Hindlimb muscle (tissue), 1 donor: Measurements from ENCODE around the gene SCPEP1. TPM values are rescaled to one million over a fixed set of nuclear protein-coding genes. Genes with fewer than 3 reads are reported as not detected.

ENCODE experiments used
- DNase-seq: peaks from one replicate; pipeline ENCODE4 v3.0.0-alpha.2; 2013
- polyA plus RNA-seq: library from polyadenylated mRNA; unstranded; fragments of 120-200 nt; gene quantifications from one replicate; pipeline ENCODE4 v1.2.1, GENCODE V29; 2013; ENCODE audit not compliant: insufficient read length

The SCPEP1 gene
- polyA plus RNA-seq, 1 donor: 11.4 TPM

DNA sequence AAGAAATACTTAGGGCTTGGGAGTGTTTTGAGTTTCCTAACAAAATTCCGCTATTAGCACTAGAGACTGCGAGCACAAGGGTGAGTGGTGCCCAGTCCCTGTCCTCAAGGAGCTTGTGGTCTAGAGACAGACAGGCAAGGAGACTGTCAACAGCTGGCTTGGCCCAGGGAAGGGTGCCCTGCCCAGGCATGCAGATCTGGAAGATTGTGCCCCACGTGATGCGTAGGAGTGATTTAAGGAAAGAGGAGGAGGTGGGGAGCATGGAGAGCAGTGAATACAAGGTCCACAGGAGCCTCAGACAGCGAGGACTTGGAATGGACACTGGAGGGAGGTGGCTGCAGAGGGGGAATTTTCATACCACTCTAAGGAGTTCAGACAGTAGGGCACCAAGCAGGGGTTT is 25.0 kb downstream of the SCPEP1 start:
- DNase-seq: no peak

DNA sequence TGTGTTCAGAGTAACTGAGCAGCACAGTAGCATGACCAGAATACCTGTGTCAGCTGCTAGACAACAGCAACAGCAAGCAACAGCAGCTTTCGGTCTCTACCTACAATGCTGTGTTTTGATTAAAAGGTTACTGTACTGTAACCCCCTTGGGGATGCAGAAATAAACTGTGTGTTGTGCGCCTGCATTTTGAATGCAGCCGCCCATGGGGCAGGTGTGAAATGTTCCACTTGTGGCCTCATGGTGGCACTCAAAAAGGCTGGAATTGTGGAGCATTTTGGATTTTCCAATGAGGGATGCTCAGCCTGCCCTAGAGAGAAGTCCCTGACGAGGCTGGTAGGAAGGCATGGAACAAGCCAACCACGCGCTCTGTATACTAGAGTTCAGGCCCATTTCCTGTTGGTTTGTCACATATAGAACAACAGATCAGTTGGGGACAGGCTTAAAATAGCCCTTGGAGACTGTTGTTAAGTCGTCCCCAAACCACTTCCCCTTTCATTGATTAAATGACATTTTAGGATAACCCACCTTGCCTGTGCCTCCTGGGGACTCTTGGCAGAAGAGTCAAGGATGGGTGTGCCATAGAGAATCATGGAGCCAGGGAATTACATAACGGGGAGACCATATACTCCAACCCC is 27.1 kb downstream of the SCPEP1 start:
- DNase-seq: no peak

DNA sequence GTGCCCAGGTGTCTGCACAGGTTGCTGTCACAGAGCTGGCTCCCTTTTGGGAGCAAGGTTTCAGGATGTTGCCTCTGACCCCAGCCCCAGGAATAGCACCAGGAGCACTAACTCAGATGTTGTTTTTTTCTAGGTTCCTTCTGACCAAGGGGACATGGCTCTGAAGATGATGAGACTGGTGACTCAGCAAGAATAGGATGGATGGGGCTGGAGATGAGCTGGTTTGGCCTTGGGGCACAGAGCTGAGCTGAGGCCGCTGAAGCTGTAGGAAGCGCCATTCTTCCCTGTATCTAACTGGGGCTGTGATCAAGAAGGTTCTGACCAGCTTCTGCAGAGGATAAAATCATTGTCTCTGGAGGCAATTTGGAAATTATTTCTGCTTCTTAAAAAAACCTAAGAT is 28.1 kb downstream of the SCPEP1 start:
- DNase-seq: no peak

DNA sequence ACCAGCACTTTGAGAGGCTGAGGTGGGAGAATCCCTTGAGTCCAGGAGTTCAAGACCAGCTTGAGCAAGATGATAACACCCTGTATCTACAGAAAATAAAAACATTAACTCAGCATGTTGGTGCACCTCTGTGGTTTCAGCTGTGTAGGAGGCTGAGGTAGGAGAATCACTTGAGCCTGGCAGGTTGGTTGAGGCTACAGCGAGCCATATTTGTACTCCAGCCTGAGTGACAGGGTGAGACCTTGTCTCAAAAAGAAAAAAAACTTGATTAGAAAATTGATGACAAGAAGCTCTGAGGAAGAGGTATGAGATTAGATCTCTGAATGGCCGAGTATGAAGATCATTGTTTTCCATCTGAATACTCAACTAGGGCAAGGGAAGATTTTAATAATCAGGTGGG is 31.0 kb downstream of the SCPEP1 start:
- DNase-seq: no peak

DNA sequence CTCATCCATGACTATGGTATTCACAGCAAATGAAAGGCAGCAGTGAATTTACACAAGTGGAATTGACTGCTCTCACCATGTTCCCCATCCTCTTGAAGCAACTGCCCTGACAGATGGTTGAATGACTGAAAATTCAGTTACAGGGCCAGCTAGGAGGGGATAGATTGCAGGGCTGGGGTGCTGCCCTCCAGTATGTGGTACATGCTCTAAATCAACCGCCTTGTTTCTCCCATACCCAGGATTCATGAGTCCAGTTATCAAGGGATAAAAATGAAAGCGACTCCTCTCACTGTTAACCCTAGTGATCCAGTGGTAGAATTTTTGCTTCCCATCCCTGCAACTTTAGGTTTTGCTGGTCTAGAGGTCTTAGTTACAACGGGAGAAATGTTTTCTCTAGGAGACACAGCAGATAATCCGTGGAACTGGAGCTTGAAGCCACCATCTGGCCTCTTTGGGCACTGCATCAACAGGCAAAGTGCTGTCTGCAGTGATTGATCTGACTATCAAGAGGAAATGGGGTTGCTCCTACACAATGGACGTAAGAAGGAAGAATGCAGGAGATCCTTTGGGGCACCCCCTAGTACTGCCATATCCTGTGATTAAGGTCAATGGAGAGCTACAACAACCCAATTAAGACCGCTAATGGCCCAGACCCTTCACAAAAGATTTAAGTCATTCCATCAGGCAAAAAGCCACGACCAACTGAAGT is 32.0 kb downstream of the SCPEP1 start:
- no peak for DNase-seq

DNA sequence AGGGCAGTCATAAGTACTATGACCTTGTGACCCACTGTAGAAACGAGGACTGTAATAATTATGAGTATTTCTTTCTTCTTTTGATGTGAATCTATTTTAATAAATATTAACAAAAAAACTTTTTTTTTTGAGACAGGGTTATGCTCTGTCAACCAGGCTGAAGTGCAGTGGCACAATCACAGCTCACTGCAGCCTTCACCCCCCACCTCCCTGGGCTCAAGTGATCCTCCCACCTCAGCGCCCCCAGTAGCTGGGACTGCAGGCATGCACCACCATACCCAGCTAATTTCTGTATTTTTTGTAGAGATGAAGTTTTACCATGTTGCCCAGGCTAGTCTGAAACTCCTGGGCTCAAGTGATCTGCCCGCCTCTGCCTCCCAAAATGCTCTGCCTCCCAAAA is 32.6 kb downstream of the SCPEP1 start:
- no peak for DNase-seq

DNA sequence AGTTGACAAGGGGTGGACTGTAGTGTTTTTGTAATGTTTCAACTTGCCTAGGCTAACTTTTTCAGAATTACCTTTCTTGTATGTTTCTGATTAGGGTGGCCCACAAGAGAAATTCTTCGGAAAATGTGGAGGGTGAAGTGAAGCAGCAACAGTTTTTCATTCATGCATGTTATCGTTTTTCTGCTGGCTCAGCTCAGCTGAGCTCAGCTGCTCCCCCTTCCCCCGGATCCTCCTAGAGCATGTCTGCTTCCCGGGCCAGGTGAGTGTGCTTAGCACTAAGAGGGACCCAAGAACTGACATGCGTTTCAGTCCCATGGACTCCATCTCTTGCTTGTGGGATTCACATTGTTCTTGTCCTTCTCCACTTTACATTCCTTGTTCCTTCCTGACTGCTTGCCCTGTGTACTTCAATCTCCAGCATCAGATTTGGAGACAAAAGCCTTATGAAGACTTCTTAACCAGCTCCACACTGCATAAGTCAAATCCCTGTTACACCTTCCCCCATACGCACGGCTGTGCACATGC is 33.6 kb downstream of the SCPEP1 start:
- DNase-seq: no peak

DNA sequence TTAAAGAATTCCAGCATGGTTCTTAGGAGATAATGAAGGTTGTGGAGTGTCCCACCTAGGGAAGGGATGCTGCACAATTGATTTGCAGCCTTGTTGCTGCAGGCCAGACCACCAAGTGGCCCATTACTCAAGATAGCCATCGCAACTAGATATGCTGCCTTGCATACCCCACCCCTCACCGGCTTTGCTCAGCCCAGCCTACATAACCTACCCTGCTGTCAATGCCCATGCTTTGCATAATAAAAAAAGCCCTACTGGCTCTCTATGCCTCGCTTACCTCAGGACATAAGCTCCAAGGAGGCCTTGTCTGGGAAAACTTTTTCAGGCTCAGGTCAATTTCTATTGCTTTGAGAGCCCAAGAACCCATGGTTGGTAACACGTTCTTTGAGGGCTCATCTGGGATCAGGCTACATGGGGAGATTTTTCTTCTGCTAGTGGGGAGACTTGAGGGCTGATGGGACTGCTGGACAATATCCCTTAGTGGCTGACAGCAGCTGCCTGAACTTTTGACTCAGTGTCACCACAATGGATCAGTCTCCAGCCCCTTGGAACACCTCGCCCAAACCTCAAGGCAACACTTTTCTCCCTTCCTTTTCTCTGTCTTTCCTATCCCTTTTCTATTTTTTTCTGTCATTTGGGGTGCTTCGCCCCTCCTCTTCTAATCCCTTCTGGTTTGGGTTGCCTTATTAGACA is 38.3 kb downstream of the SCPEP1 start:
- DNase-seq: no peak

DNA sequence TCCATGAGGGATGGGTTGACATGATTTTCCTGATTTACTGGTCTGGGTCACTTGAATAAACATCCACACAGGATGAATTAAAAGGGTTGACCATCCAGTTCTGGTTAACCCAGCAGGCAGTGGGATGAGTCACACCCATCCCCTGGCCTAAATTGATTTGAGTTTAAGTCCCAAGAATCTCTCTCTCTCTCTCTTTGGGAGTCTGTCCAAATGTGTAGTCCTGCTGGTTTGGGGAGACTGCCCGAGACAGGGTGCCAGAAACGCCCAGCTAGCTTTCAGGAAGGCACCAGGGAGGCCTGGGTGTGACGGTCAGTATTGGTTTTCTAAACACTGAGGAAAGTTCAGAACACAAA is 38.8 kb downstream of the SCPEP1 start:
- DNase-seq: no peak

DNA sequence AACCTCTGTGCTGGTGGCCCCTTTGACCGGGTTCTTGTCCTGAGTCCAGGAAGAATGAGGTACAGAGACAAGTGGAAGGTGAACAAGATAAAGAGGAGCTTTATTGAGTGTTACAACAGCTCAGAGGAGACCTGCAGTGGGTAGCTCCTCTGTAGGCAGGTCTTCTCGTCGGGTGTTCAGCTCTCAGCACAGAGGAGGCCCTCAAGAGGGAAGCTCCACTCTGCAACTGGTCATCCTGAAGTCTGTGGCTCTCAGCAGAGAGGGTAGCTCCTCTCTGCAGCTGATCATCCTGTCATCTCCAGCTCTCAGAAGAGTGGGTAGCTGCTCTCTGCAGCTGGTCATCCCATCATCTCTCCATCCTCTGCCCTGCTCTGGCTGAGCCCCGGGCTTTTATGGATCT is 39.7 kb downstream of the SCPEP1 start:
- no peak for DNase-seq

DNA sequence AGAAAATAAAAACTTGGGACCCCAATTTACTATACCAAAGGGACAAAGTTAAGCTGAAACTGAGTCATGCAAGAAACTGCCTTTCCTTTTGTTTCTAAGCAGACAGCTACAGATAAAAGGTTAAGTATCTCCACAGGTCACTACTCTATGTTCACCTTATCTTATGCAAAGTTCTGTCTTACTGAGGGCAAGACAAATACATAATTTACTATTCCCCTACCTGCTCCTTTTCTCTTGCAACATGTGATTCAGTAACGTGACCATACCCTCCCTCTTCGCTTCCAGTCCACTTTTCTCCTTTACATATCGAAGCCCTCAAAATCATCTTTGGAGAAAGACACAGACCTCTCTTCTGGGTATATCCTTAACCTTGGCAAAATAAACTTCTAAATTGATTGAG is 42.3 kb downstream of the SCPEP1 start:
- no peak for DNase-seq

DNA sequence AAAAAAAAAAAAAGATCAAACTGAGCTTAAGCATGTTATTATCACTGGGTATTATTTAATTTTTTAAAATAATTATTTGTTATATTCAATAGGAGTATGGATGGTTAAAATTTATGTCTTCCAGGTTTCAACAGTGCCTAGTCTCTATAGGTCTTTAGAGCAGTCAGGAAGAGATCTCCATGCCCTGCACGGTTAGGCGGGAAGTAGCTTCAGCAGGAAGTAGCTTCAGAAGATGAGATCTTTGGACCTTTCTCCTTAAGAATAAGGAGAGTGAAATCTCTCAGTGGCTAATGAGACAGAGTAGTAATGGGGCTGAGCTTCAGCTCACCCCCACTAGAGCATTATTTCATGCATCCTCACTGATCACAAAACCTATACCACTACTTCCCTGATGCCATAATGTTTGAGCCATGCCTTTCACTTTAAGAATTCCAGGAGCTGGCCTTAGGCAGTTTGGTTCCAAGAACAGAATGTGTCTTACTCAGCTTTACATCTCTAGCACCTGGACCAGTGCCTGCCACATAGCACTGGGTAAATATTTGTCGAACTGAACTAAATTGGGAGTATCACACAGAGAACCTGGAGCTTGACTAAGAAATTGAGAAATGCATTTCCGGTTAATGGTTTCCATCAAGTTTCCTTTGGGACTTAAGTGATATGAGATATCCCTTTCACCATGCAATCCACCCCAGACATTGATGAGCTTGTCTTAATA is 43.5 kb downstream of the SCPEP1 start:
- DNase-seq: no peak

DNA sequence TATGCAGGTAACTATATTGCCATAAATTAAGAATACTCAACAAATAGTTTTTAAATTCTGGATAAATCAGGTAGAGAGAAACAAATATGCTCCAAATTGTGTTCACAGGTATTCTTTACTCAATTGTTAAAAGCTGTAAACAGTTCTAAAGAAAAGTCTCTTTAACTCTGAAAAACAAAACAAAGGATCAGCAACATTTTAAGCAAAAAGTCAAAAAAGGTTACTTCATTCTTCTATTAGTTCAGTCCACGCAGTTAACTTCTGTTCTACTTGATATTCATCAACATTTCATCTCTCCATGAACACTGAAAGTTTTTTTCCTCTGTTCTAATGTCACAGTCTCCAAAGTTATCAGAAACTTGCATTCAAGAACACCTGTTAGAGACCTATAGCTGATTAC is 47.9 kb downstream of the SCPEP1 start:
- no peak for DNase-seq

DNA sequence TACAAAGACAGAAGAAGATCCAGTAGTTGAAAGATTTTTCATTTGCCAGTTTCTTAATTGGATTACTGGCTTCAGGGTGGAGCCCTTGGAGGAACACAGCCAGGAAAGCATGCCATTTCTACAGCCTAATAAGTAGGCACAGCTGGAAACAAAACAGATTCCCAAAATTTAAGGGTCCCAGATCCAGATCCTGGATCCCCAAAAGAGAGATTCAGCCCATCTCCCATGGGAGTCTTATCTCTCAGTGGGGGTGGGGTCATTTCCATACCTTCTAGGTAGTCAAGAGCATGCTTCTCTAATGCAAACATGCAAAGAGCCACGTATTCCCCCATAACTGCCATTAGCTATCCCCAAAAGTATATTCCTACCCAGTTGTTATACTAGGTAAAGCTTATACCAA is 49.9 kb downstream of the SCPEP1 start:
- no peak for DNase-seq

DNA sequence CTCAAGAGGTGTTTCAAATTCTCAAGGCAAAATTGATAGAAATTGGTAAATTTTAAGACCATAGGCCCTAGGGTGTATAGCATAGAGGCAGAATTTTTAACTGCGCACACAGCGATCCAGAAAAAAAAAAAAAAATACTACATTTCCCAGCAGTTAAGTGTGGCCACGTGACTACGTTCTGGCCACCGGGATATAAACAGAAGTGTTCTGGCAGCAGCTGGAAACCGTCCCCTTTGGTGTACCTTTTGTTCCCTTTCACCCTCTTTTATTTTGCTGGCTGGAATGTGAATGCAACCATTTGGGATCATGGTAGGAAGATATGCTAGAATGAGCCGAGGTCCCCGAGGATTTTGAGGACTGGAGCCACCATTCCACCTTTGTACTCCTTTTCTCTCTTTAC is 54.4 kb downstream of the SCPEP1 start:
- DNase-seq: no peak

DNA sequence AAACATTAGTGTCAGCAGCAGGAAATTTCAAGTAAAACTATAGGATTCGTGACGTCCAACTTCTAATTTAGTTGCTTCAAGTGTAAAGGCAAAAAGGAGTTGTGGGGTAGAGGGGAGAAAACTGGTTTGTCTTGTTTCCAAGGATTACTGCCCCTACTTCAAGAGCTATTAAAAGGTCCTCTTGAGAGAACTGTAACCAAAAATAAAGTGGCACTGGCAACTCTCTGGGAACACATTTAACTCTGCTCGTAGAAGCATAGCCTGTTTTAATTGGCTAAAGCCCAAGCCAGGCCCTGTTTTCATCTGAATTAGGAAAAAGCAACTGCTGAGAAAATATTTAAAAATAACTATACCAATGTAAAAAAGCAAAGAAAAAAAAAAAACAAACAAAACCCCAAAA is 55.4 kb downstream of the SCPEP1 start:
- no peak for DNase-seq

DNA sequence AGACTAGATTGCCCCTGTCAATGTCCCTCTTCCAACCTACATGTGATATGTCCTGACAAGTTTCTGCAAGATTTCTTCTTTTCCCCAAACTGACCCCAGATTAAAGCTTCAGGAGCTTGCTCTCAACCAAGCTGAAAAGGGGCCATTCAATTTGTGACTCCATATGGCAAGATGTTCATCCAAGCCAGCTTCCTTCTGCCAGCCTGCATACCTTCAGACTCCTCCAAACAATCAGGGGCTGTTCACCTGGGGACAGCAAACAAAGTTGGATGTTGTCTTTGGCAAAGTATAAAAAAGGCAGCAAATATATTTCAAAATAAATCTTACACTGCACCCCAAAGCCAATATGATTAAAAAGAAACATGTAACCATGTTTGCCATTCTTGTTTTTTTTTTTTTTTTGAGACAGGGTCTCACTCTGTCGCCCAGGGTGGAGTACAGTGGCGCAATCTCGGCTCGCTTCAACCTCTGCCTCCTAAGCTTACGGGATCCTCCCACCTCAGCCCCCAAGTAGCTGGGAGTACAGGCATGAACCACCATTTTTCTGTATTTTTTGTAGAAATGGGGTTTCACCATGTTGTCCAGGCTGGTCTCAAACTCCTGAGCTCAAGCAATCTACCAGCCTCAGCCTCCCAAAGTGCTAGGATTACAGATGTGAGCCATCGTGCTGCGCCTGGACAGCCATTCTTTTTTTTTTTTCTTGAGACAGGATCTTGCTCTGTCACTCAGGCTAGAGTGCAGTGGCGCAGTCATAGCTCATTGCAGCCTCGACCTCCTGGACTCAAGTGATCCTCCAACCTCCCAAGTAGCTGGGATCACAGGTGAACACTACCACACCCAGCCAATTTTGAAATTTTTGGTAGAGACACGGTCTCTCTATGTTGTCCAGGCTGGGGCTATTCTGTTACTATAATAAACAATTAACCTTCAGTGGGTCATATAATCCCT is 57.1 kb downstream of the SCPEP1 start:
- no peak for DNase-seq

DNA sequence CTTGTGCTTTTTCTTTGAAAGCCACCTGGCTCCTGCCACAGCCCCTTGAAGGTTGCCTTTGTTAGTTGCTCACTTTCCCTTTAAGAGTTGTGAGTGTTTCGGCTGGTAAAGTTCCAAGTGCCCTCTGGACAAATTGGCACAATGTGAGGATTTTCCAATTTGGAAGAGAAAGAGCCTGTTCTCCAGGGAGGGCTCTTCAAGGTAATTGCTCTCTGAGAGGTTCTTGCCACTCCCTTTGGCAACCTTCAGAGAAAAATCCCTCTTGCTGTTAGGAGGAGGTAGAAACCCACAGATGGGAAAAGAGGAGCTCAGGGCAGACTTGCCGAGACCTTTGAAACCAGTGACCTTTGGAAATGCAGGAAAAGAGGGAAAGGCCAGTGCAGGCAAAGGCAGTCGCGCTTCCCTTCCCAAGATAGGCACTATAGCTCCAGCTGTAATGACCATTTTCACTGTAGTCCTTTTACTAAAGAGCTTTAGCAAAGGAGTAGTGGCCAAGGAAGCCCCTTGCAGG is 58.1 kb downstream of the SCPEP1 start:
- no peak for DNase-seq

DNA sequence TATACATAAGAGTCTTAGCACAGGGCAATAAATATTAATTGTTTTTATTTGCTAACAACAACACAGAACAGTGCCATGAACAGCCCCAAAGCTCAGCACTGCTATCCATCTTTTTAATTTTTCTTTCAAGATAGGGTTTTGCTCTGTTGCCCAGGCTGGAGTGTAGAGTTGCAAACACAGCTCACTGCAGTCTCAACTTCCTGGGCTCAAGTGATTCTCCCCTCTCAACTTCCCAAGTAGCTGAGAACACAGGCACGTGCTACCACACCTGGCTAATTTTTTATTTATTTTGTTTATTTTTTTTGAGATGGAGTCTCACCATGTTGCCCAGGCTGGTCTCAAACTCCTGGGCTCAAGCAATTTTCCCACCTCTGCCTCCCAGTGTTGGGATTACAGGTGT is 59.5 kb downstream of the SCPEP1 start:
- no peak for DNase-seq

DNA sequence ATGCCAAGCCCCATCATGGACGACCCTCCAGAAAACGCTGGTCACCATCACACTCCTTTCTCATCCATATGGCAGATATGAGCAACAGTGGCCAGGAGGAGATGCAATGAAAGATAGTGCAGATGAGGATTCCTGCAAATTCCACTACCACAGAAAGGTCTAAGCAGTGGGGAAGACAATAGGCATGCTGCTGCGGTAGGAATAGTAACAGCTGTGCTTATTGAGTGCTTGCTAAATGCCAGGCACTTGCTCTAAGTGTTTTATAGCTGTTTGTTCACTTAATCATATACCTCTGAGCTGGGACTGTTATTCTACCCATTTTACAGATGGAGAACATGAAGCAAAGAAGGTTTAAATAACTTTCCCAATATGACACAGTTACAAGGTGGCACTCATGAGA is 60.6 kb downstream of the SCPEP1 start:
- no peak for DNase-seq

DNA sequence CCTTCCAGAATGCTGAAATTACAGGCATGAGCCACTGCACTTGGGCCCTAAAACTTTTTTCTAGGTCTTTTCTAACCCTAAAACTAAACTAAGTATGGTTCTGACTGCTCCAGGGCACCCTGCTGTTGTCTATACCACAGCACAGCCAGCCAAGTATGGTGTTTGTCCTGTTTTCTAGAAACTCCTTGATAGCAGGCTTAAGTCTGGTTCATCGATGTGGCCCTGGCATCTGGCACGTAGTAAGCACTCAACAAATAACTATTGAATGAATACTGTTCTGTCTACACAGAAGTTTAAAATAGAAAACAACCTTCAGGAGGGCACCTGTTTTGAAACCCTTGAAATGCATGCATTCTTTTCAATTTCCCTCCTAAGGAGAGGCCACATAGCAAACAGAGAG is 62.6 kb downstream of the SCPEP1 start:
- DNase-seq: no peak

DNA sequence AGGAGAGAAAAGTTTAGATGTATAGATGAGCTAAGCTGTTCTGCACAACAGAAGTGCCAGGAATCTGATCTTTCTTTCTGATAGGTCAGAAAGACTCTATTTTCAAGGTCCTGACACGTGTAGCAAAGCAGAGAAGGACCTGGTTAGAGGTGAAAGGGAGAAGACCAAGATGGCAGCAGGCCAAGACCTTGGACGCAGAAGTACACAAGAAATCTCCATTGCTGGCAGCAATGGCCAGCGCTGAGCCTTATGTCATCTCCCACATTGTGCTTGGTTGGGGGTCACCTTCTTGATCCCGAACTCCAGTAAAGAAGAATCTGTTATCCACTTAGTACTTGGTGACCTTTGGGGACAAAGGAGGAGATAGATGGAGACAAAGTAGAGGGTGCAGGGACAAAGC is 65.3 kb downstream of the SCPEP1 start:
- DNase-seq: no peak
